H1 (cell line): Measurements from ENCODE around the gene HBM. TPM values are rescaled to one million over a fixed set of nuclear protein-coding genes. Genes with fewer than 3 reads are reported as not detected.
"Not testable (repeated sequence)": the region's sequence is repeated elsewhere in the genome, so short reads cannot be mapped to it uniquely, and the experiment has no call there.

Experiments
- CTCF ChIA-PET: fragments of 300-600 bp; sonication (Branson Sonifier 250); formaldehyde crosslinking; loops from one replicate; lab custom pipeline; 2021; ENCODE audit not compliant: partially characterized antibody; lab: Charles Lee
- POLR2A ChIA-PET: fragments of 300-600 bp; sonication (Branson Sonifier 250); formaldehyde crosslinking; loops from one replicate; lab custom pipeline; 2021; ENCODE audit warnings: inconsistent platforms; ENCODE audit not compliant: partially characterized antibody; lab: Charles Lee
- DNase-seq, 2 experiments: peaks; one replicate each; pipeline versions ENCODE4 v3.0.0 to v3.0.0-alpha.2; 2010 to 2022; ENCODE audit warnings: low spot score in 2 of 2, low read depth in 1 of 2, mixed read lengths in 1 of 2
- FAIRE-seq: peaks from 2 replicates; lab custom pipeline; 2011; peaks lifted over from hg19 to GRCh38; lab: Jason Lieb, UNC
- H2AFZ ChIP-seq: 2 replicates; pipeline ENCODE4 v1.8.1; 2012; ENCODE audit warnings: low read length, inconsistent platforms
- H2AK5ac ChIP-seq: 2 replicates; pipeline ENCODE4 v1.6.1; 2013; ENCODE audit warnings: low read depth, low read length
- H2BK120ac ChIP-seq: replicated peaks from 2 replicates; pipeline ENCODE3; 2013; ENCODE audit warnings: low read depth, low read length, inconsistent platforms
- H2BK12ac ChIP-seq: 2 replicates; pipeline ENCODE4 v1.6.1; 2013; ENCODE audit warnings: low read depth, low read length
- H2BK15ac ChIP-seq: 2 replicates; pipeline ENCODE4 v1.6.1; 2013; ENCODE audit warnings: low read length
- H2BK20ac ChIP-seq: 2 replicates; pipeline ENCODE4 v1.6.1; 2013; ENCODE audit warnings: low read length
- H2BK5ac ChIP-seq: 2 replicates; pipeline ENCODE4 v1.6.1; 2013; ENCODE audit warnings: low read depth, low read length
- H3K14ac ChIP-seq: 2 replicates; pipeline ENCODE4 v1.6.1; 2013; ENCODE audit warnings: inconsistent platforms; ENCODE audit not compliant: insufficient read length
- H3K18ac ChIP-seq: 2 replicates; pipeline ENCODE4 v1.6.1; 2013; ENCODE audit warnings: low read length; ENCODE audit errors: extremely low read depth
- H3K23ac ChIP-seq: 2 replicates; pipeline ENCODE4 v1.6.1; 2013; ENCODE audit warnings: inconsistent platforms; ENCODE audit not compliant: insufficient read length
- H3K23me2 ChIP-seq: 2 replicates; pipeline ENCODE4 v1.6.1; 2013; ENCODE audit warnings: low read depth, low read length
- H3K27ac ChIP-seq: 2 replicates; pipeline ENCODE4 v1.6.1; 2011; ENCODE audit warnings: low read depth, low read length, inconsistent platforms
- H3K27me3 ChIP-seq, 4 experiments: replicated peaks in 1 of 4; 1 replicate in 1 of 4; 2 replicates in 3 of 4; pipeline versions ENCODE4 v1.6.1 to v1.8.1; 2011 to 2013; ENCODE audit warnings: low read length in 3 of 4, mild to moderate bottlenecking in 3 of 4, inconsistent platforms in 2 of 4, mixed read lengths in 2 of 4, moderate library complexity in 1 of 4; ENCODE audit not compliant: control insufficient read depth in 3 of 4, insufficient read depth in 3 of 4; ENCODE audit errors: extremely low read depth in 1 of 4
- H3K36me3 ChIP-seq, 4 experiments: 2 replicates each; pipeline versions ENCODE4 v1.6.1 to v1.8.1; 2011 to 2013; ENCODE audit warnings: mild to moderate bottlenecking in 4 of 4, low read length in 3 of 4, moderate library complexity in 2 of 4, control low read depth in 1 of 4, inconsistent platforms in 1 of 4; ENCODE audit not compliant: insufficient read depth in 4 of 4, control insufficient read depth in 2 of 4
- H3K4ac ChIP-seq: replicated peaks from 2 replicates; pipeline ENCODE3; 2013; ENCODE audit warnings: low read length, low read depth, mixed read lengths, inconsistent platforms; ENCODE audit not compliant: insufficient read length
- H3K4me1 ChIP-seq, 4 experiments: replicated peaks in 1 of 4; 1 replicate in 1 of 4; 2 replicates in 3 of 4; pipeline versions ENCODE4 v1.6.1 to v1.8.1; 2011 to 2013; ENCODE audit warnings: low read length in 3 of 4, inconsistent platforms in 2 of 4, mixed read lengths in 1 of 4; ENCODE audit not compliant: insufficient read depth in 4 of 4, control insufficient read depth in 3 of 4
- H3K4me2 ChIP-seq, 2 experiments: 2 replicates each; pipeline versions ENCODE4 v1.6.1 to v1.8.1; 2011 to 2013; ENCODE audit warnings: low read depth in 2 of 2, low read length in 2 of 2, control low read depth in 1 of 2, inconsistent platforms in 1 of 2, mild to moderate bottlenecking in 1 of 2; ENCODE audit not compliant: insufficient read depth in 1 of 2
- H3K4me3 ChIP-seq, 4 experiments: fragments of 200-600, 300-600 bp in 1 of 4; sonication (generic), shearing (Covaris generic), sonication (Bioruptor Twin) in 1 of 4; 2 replicates each; pipeline versions ENCODE4 v1.5.1 to v1.8.1; 2011 to 2016; ENCODE audit warnings: low read length in 4 of 4, low read depth in 3 of 4, control low read depth in 2 of 4, inconsistent platforms in 2 of 4, mild to moderate bottlenecking in 2 of 4, mixed read lengths in 1 of 4, moderate library complexity in 1 of 4; ENCODE audit not compliant: insufficient read depth in 2 of 4; ENCODE audit errors: extremely low read depth in 1 of 4
- H3K56ac ChIP-seq: replicated peaks from 2 replicates; pipeline ENCODE3; 2013; ENCODE audit warnings: low read depth, mild to moderate bottlenecking, mixed read lengths, low read length, inconsistent platforms; ENCODE audit not compliant: insufficient read length
- H3K79me1 ChIP-seq: 2 replicates; pipeline ENCODE4 v1.6.1; 2013; ENCODE audit warnings: low read depth, low read length, control low read depth
- H3K79me2 ChIP-seq, 2 experiments: 2 replicates each; pipeline versions ENCODE4 v1.6.1 to v1.8.1; 2012 to 2013; ENCODE audit warnings: low read length in 2 of 2, mild to moderate bottlenecking in 2 of 2, inconsistent platforms in 1 of 2; ENCODE audit not compliant: insufficient read depth in 2 of 2, control insufficient read depth in 1 of 2
- H3K9ac ChIP-seq, 4 experiments: replicated peaks in 1 of 4; 1 replicate in 1 of 4; 2 replicates in 3 of 4; pipeline versions ENCODE4 v1.6.1 to v1.8.1; 2011 to 2013; ENCODE audit warnings: low read depth in 3 of 4, low read length in 3 of 4, control low read depth in 2 of 4, mild to moderate bottlenecking in 2 of 4, moderate library complexity in 2 of 4, inconsistent platforms in 1 of 4; ENCODE audit errors: extremely low read depth in 1 of 4
- H3K9me3 ChIP-seq, 2 experiments: 2 replicates each; pipeline versions ENCODE4 v1.6.1 to v1.8.1; 2012 to 2013; ENCODE audit warnings: mild to moderate bottlenecking in 2 of 2, moderate library complexity in 2 of 2, control low read depth in 1 of 2, inconsistent platforms in 1 of 2, low read depth in 1 of 2, low read length in 1 of 2, mixed read lengths in 1 of 2; ENCODE audit not compliant: insufficient read depth in 2 of 2
- H4K20me1 ChIP-seq, 2 experiments: replicated peaks in 1 of 2; 2 replicates each; pipeline versions ENCODE3 to v1.8.1; 2011 to 2013; ENCODE audit warnings: inconsistent platforms in 2 of 2, low read length in 2 of 2, mild to moderate bottlenecking in 1 of 2; ENCODE audit not compliant: insufficient read depth in 2 of 2, control insufficient read depth in 1 of 2
- H4K5ac ChIP-seq: 2 replicates; pipeline ENCODE4 v1.6.1; 2013; ENCODE audit warnings: low read length, low read depth, mixed read lengths, inconsistent platforms; ENCODE audit not compliant: insufficient read length
- H4K8ac ChIP-seq: 2 replicates; pipeline ENCODE4 v1.8.0; 2013; ENCODE audit warnings: mild to moderate bottlenecking, moderate library complexity, low read length, inconsistent platforms; ENCODE audit not compliant: insufficient read depth; ENCODE audit errors: extremely low read depth
- H4K91ac ChIP-seq: replicated peaks from 2 replicates; pipeline ENCODE3; 2013; ENCODE audit warnings: low read length, mixed read lengths, inconsistent platforms; ENCODE audit not compliant: insufficient read length
- EP300 ChIP-seq, 2 experiments: IDR thresholded peaks; 1 replicate in 1 of 2; 2 replicates in 1 of 2; pipeline ENCODE4 v1.6.1; 2011 to 2012; ENCODE audit warnings: low read depth in 2 of 2, low read length in 2 of 2, mild to moderate bottlenecking in 2 of 2, borderline replicate concordance in 1 of 2, inconsistent platforms in 1 of 2, moderate library complexity in 1 of 2
- FOSL1 ChIP-seq: IDR thresholded peaks from 2 replicates; pipeline ENCODE4 v1.6.1; 2011; ENCODE audit warnings: mild to moderate bottlenecking, low read depth, low read length, moderate library complexity; ENCODE audit not compliant: insufficient read depth
- SIX5 ChIP-seq: IDR thresholded peaks from 2 replicates; pipeline ENCODE4 v1.6.1; 2011; ENCODE audit warnings: mild to moderate bottlenecking, low read depth, low read length
- SRF ChIP-seq: IDR thresholded peaks from 2 replicates; pipeline ENCODE4 v1.6.1; 2011; ENCODE audit warnings: mild to moderate bottlenecking, low read depth, low read length, moderate library complexity
- WGBS, 2 experiments: shearing (Covaris generic) in 1 of 2; methylation state at CpG; one replicate each; pipeline versions ENCODE4 v1.1.6 to v1.1.7; 2013 to 2015; ENCODE audit warnings: low lambda C conversion rate in 2 of 2, mixed read lengths in 2 of 2, inconsistent platforms in 1 of 2, low coverage in 1 of 2, missing lambda C conversion rate in 1 of 2; ENCODE audit not compliant: insufficient replicate concordance in 2 of 2, insufficient coverage in 1 of 2, insufficient read length in 1 of 2; ENCODE audit errors: extremely low coverage in 1 of 2, missing lambda C conversion rate in 1 of 2; 5-methylcytosine and 5-hydroxymethylcytosine counted together
- polyA plus RNA-seq, 7 experiments: library from polyadenylated mRNA; depleted of rRNA in 3 of 7; stranded (reverse) in 5 of 7; unstranded in 2 of 7; fragments of >200 nt in 5 of 7; fragments of 200-250 nt in 2 of 7; gene quantifications; 1 replicate in 5 of 7; 2 replicates in 1 of 7; 4 replicates in 1 of 7; pipeline versions ENCODE4 v1.2.1 to v1.2.3, GENCODE V29; 2011 to 2013; ENCODE audit warnings: missing spikeins in 2 of 7, mixed read lengths in 2 of 7
- total RNA-seq: library from RNA; stranded (reverse); fragmentation: NEBNext Ultra II Directional; extraction: Animal tissue kit (Norgen Biotek cat#: 25700); gene quantifications from 2 replicates; pipeline ENCODE4 v1.2.1, GENCODE V29; 2021
- TF ChIP-seq, protein P1 (sequence below): IDR thresholded peaks from 2 replicates; pipeline ENCODE4 v1.6.1; 2011; ENCODE audit warnings: low read depth, mild to moderate bottlenecking, low read length; ENCODE audit not compliant: insufficient read depth

Gene HBM
- total and polyA plus RNA-seq, 2 of the 8 experiments (the other 6 are each of a cell fraction or from before 2014, with no cell fraction given): 0.88 TPM; not detected in 1

DNA sequence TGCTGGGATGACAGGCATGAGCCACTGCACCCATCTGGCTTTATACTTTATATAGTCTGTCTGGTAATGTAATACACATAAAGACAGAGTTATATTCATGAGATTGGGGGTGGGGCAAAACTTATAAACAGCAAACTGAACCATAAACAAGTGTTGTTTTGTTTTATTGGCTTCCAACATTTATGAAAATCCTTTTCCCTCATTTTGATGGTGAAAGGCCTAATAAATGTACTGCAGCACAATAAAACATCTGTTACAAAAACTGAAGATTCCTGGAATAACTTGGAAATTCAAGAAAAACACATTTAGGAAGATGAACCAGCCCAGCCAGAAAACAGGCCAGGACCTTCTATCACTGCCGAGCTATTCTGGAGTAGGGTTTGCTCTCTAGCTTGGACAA, 43.4 kb upstream of the HBM start (continued):
- TF ChIP-seq EP300 (IDR thresholded peaks at IDR 0.05; ENCODE audit: borderline replicate concordance in 1 of 2, low read depth in 2 of 2, low read length in 2 of 2): no peak
- TF ChIP-seq SIX5: no peak
- no peak for TF ChIP-seq FOSL1
- TF ChIP-seq SRF: no peak
- TF ChIP-seq, protein P1, sequence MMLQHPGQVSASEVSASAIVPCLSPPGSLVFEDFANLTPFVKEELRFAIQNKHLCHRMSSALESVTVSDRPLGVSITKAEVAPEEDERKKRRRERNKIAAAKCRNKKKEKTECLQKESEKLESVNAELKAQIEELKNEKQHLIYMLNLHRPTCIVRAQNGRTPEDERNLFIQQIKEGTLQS: no peak

DNA sequence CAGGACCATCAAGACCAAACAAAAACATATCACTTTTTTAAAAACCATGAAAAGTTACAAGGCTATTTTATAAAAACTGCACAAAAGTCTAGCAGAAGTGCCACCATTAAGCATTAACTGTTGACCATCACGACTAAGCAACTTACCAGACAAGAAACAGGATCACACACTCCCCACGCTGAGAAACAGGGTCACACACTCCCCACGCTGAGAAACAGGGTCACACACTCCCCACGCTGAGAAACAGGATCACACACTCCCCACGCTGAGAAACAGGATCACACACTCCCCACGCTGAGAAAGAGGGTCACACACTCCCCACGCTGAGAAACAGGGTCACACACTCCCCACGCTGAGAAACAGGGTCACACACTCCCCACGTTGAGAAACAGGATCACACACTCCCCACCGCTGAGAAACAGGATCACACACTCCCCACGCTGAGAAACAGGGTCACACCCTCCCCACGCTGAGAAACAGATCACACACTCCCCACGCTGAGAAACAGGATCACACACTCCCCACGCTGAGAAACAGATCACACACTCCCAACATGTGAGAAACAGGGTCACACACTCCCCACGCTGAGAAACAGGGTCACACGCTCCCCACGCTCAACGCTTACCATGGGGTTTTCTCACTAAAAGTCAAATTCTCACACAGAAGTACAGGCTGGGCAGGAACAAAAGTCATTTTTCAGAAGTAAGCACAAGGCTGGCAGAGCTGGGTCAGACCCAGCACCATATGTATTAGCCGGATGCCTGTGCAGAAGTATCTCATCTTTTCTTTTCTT, 42.0 kb upstream of the HBM start:
- H3K79me2 ChIP-seq, H2BK15ac ChIP-seq, H3K4me3 ChIP-seq, H2BK20ac ChIP-seq, H3K9me3 ChIP-seq, H3K27me3 ChIP-seq, FAIRE-seq, H3K9ac ChIP-seq, H4K8ac ChIP-seq, DNase-seq, H3K14ac ChIP-seq, H2BK120ac ChIP-seq, H2BK5ac ChIP-seq, H3K23me2 ChIP-seq, H3K23ac ChIP-seq, H2AFZ ChIP-seq, H4K5ac ChIP-seq, H4K20me1 ChIP-seq, H3K79me1 ChIP-seq, H3K27ac ChIP-seq, H3K56ac ChIP-seq, H4K91ac ChIP-seq, H3K4me2 ChIP-seq, H3K18ac ChIP-seq, H2AK5ac ChIP-seq, H3K4ac ChIP-seq, H3K4me1 ChIP-seq, H3K36me3 ChIP-seq, H2BK12ac ChIP-seq: not testable (repeated sequence)
- POLR2A ChIA-PET: interaction anchor here (0.5 kb wide), 1 partner anchor 13 kb away, joined by 3 read pairs; no protein-coding TSS in a partner anchor
- CTCF ChIA-PET: interaction anchor here (1.2 to 4.3 kb wide), 2 partner anchors 9 to 17 kb away, joined by 6 to 14 read pairs; no protein-coding TSS in a partner anchor
- WGBS, 2 experiments: 87% methylated on average over 14 of the region's 19 CpGs; no CpG with 5 or more reads in 1 of the 2 experiments
